Parathyroid adenoma (tissue), 2 donors: ENCODE measurements around the gene PRLH.

Experiments used
- H2AFZ ChIP-seq: fragments of 300-600 bp; sonication (generic); one replicate; pipeline ENCODE4 v1.7.0; 2017; ENCODE audit warnings: antibody characterized with exemption, mild to moderate bottlenecking
- H3K27ac ChIP-seq: fragments of 300-600 bp; sonication (generic); one replicate; pipeline ENCODE4 v1.7.0; 2017
- H3K27me3 ChIP-seq: fragments of 300-600 bp; sonication (generic); one replicate; pipeline ENCODE4 v1.7.0; 2017; ENCODE audit warnings: low read length; ENCODE audit not compliant: control insufficient read depth, insufficient read depth
- H3K36me3 ChIP-seq: fragments of 300-600 bp; sonication (generic); one replicate; pipeline ENCODE4 v1.7.0; 2017; ENCODE audit warnings: low read length; ENCODE audit not compliant: control insufficient read depth, insufficient read depth
- H3K4me1 ChIP-seq: fragments of 300-600 bp; sonication (generic); one replicate; pipeline ENCODE4 v1.7.0; 2017; ENCODE audit warnings: control low read depth
- H3K4me2 ChIP-seq: fragments of 300-600 bp; sonication (generic); one replicate; pipeline ENCODE4 v1.7.0; 2017; ENCODE audit warnings: low read length
- H3K4me3 ChIP-seq: fragments of 300-600 bp; sonication (generic); one replicate; pipeline ENCODE4 v1.7.0; 2017; ENCODE audit warnings: low read depth, low read length
- H3K79me2 ChIP-seq: fragments of 300-600 bp; sonication (generic); one replicate; pipeline ENCODE4 v1.7.0; 2017; ENCODE audit warnings: control low read depth
- H3K9ac ChIP-seq: fragments of 300-600 bp; sonication (generic); one replicate; pipeline ENCODE4 v1.7.0; 2017; ENCODE audit warnings: mild to moderate bottlenecking
- H3K9me3 ChIP-seq: fragments of 300-600 bp; sonication (generic); one replicate; pipeline ENCODE4 v1.7.0; 2017; ENCODE audit warnings: low read length; ENCODE audit not compliant: control insufficient read depth
- CTCF ChIP-seq: fragments of 300-600 bp; sonication (generic); IDR thresholded peaks from one replicate; pipeline ENCODE4 v1.7.0; 2017; ENCODE audit warnings: antibody characterized with exemption, mild to moderate bottlenecking
- donor health status: primary hyperparathyroidism.

PRLH gene

GRCh38 chr2:237597196-237598145 is 31.1 kb downstream of the PRLH start:
- Histone ChIP-seq H3K4me2 (no peak overlapping the region), H3K9ac (no peak overlapping the region), H3K4me3 (no peak overlapping the region), H3K27me3 (no peaks in the 10 kb centered on the region), H3K4me1 (peaks cover 28% of the 10 kb centered on the region), H3K79me2 (no peaks in the 10 kb centered on the region), H2AFZ (no peak overlapping the region), H3K9me3 (no peaks in the 10 kb centered on the region), H3K27ac (no peak overlapping the region), H3K36me3 (no peaks in the 10 kb centered on the region)
- TF ChIP-seq CTCF = no peak

- Histone ChIP-seq H3K4me3 (no peak overlapping the region), H3K4me1 (peaks cover 28% of the 10 kb centered on the region), H3K36me3 (no peaks in the 10 kb centered on the region), H3K27ac (no peak overlapping the region), H2AFZ (no peak overlapping the region), H3K27me3 (no peaks in the 10 kb centered on the region), H3K9ac (no peak overlapping the region), H3K9me3 (no peaks in the 10 kb centered on the region), H3K4me2 (no peak overlapping the region), H3K79me2 (no peaks in the 10 kb centered on the region)
- no peak for TF ChIP-seq CTCF
Measured at GRCh38 chr2:237598468-237599208, 32.3 kb downstream of the PRLH start.

GRCh38 chr2:237599465-237600110 is 33.2 kb downstream of the PRLH start:
- H3K9me3 ChIP-seq = no peaks in the 10 kb centered on the region
- peaks cover 20% of the 10 kb centered on the region for H3K4me1 ChIP-seq
- no peaks in the 10 kb centered on the region for H3K79me2 ChIP-seq
- H3K9ac ChIP-seq = no peak overlapping the region
- H3K4me3 ChIP-seq = no peak overlapping the region
- no peaks in the 10 kb centered on the region for H3K36me3 ChIP-seq
- H3K27ac ChIP-seq = peak overlapping the region; percentile 36
- peak overlapping the region; percentile 82 for H2AFZ ChIP-seq
- peak overlapping the region; percentile 27 for H3K4me2 ChIP-seq
- H3K27me3 ChIP-seq = no peaks in the 10 kb centered on the region
- TF ChIP-seq CTCF = no peak

DNA sequence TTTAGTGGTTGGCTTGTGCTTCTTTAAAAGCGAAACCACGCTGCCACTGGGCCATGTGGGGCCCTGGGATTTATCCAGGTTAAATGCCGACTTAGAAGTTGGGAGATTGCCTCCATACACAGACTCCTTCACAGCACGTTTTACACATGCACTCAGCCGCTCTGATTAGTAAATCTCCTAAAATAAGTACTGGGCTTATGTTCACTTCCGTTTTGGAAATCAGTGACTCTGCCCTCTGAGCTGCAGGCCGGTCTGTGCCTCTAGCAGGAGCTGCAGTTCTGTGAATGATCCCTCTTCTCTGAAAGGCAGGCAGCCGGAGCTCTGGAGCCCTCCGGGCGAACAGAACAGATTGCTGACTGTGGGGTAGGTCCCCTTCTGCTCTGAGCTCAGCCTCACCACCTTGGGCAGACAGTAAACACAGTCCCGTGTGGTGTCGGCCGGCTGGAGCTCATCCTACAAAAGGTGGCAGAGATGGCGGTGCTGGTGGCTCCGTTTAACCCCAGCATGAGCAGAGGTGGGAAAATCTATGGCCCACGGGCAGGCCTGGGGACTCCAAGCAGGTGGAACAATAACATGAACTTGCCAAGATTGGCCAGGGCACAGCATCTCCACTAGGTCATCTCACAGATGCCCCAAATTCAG is 34.0 kb downstream of the PRLH start:
- H3K79me2 ChIP-seq = no peaks in the 10 kb centered on the region
- H3K36me3 ChIP-seq = no peaks in the 10 kb centered on the region
- no peaks in the 10 kb centered on the region for H3K27me3 ChIP-seq
- peaks cover 13% of the 10 kb centered on the region for H3K4me1 ChIP-seq
- peak overlapping the region; percentile 22 for H3K9ac ChIP-seq
- no peak overlapping the region for H3K4me3 ChIP-seq
- no peaks in the 10 kb centered on the region for H3K9me3 ChIP-seq
- H2AFZ ChIP-seq = peak overlapping the region; percentile 82
- TF ChIP-seq CTCF = peak; percentile 27
- peak overlapping the region; percentile 36 for H3K27ac ChIP-seq
- H3K4me2 ChIP-seq = peak overlapping the region; percentile 27
